ENCODE data around the gene PSMD13. TPM values are rescaled to one million over a fixed set of nuclear protein-coding genes. Genes with fewer than 3 reads are reported as not detected.

Gene PSMD13
- total RNA-seq, 1 experiment from 2014 or later: 217 TPM

GRCh38 chr11:272195-272930 is 35.6 kb downstream of the PSMD13 start:
- Histone ChIP-seq H3K36me3 (no peaks in the 10 kb centered on the region), H3K27me3 (replicated peaks) (peaks cover 7% of the 10 kb centered on the region), H3K27ac (no peak overlapping the region), H3K4me3 (no peak overlapping the region), H3K4me1 (replicated peaks) (peaks cover 18% of the 10 kb centered on the region), H3K9me3 (replicated peaks) (no peaks in the 10 kb centered on the region)
- peak in 1 of 2 experiments; percentile 37 for DNase-seq (ENCODE audit: low read depth in 1 of 2, low spot score in 2 of 2)

- H3K27ac ChIP-seq: no peak overlapping the region
- DNase-seq (ENCODE audit: low read depth in 1 of 2, low spot score in 2 of 2): no peak
- no peaks in the 10 kb centered on the region for H3K9me3 ChIP-seq (replicated peaks)
- peaks cover 12% of the 10 kb centered on the region for H3K27me3 ChIP-seq (replicated peaks)
- no peaks in the 10 kb centered on the region for H3K36me3 ChIP-seq
- H3K4me3 ChIP-seq: no peak overlapping the region
- H3K4me1 ChIP-seq (replicated peaks): peaks cover 14% of the 10 kb centered on the region
Measured at GRCh38 chr11:272931-273198, 36.1 kb downstream of the PSMD13 start.

GRCh38 chr11:276219-276618 is 39.4 kb downstream of the PSMD13 start:
- H3K9me3 ChIP-seq (replicated peaks): 0 out of 2 replicates have a peak, but pooled peaks cover 2% of the 10 kb centered on the region
- H3K27me3 ChIP-seq (replicated peaks): peaks cover 46% of the 10 kb centered on the region

GRCh38 chr11:278001-278951 is 41.5 kb downstream of the PSMD13 start, which contains the start of gene NLRP6:
TSS of gene NLRP6 (plus strand) at chr11:278407. CDS start at chr11:278570, 163 bp downstream.
- H3K27me3 ChIP-seq (replicated peaks): peaks cover 63% of the 10 kb centered on the region
- H3K4me3 ChIP-seq: no peak within 1 kb of the TSS
- H3K36me3 ChIP-seq: no peaks in the 10 kb centered on the region
- H3K9me3 ChIP-seq (replicated peaks): 0 out of 2 replicates have a peak, but pooled peaks cover 2% of the 10 kb centered on the region
- DNase-seq (ENCODE audit: low read depth in 1 of 2, low spot score in 2 of 2): peak in 1 of 2 experiments; percentile 34
- no peak within 1 kb of the TSS for H3K27ac ChIP-seq
- H3K4me1 ChIP-seq (replicated peaks): peaks cover 9% of the 10 kb centered on the region

More at GRCh38 chr11:276219-276618, 39.4 kb downstream of the PSMD13 start:
- peaks cover 9% of the 10 kb centered on the region for H3K4me1 ChIP-seq (replicated peaks)
- H3K36me3 ChIP-seq: no peaks in the 10 kb centered on the region
- DNase-seq (ENCODE audit: low read depth in 1 of 2, low spot score in 2 of 2): no peak
- no peak overlapping the region for H3K27ac ChIP-seq
- no peak overlapping the region for H3K4me3 ChIP-seq

- no peaks in the 10 kb centered on the region for H3K36me3 ChIP-seq
- DNase-seq (ENCODE audit: low read depth in 1 of 2, low spot score in 2 of 2): no peak
- H3K4me1 ChIP-seq (replicated peaks): peaks cover 9% of the 10 kb centered on the region
- no peak overlapping the region for H3K27ac ChIP-seq
- peaks cover 59% of the 10 kb centered on the region for H3K27me3 ChIP-seq (replicated peaks)
- 0 out of 2 replicates have a peak, but pooled peaks cover 2% of the 10 kb centered on the region for H3K9me3 ChIP-seq (replicated peaks)
- no peak overlapping the region for H3K4me3 ChIP-seq
Measured at GRCh38 chr11:279040-279965, 42.5 kb downstream of the PSMD13 start.

GRCh38 chr11:279966-280705 is 43.4 kb downstream of the PSMD13 start:
- H3K4me3 ChIP-seq: no peak overlapping the region
- peaks cover 59% of the 10 kb centered on the region for H3K27me3 ChIP-seq (replicated peaks)
- H3K36me3 ChIP-seq: no peaks in the 10 kb centered on the region
- H3K9me3 ChIP-seq (replicated peaks): 0 out of 2 replicates have a peak, but pooled peaks cover 2% of the 10 kb centered on the region
- DNase-seq (ENCODE audit: low read depth in 1 of 2, low spot score in 2 of 2): peak in 1 of 2 experiments; percentile 14
- peaks cover 9% of the 10 kb centered on the region for H3K4me1 ChIP-seq (replicated peaks)
- H3K27ac ChIP-seq: no peak overlapping the region

GRCh38 chr11:280706-281485 is 44.1 kb downstream of the PSMD13 start:
- H3K9me3 ChIP-seq (replicated peaks): 0 out of 2 replicates have a peak, but pooled peaks cover 2% of the 10 kb centered on the region

GRCh38 chr11:281486-282161 is 44.8 kb downstream of the PSMD13 start:
- Histone ChIP-seq H3K27me3 (replicated peaks) (peaks cover 61% of the 10 kb centered on the region), H3K4me3 (no peak overlapping the region), H3K9me3 (replicated peaks) (0 out of 2 replicates have a peak, but pooled peaks cover 2% of the 10 kb centered on the region), H3K36me3 (no peaks in the 10 kb centered on the region), H3K4me1 (replicated peaks) (peaks cover 9% of the 10 kb centered on the region), H3K27ac (no peak overlapping the region)
- DNase-seq (ENCODE audit: low read depth in 1 of 2, low spot score in 2 of 2): no peak

More at GRCh38 chr11:280706-281485, 44.1 kb downstream of the PSMD13 start:
- Histone ChIP-seq H3K27me3 (replicated peaks) (peaks cover 61% of the 10 kb centered on the region), H3K4me3 (no peak overlapping the region), H3K4me1 (replicated peaks) (peaks cover 9% of the 10 kb centered on the region), H3K27ac (no peak overlapping the region), H3K36me3 (no peaks in the 10 kb centered on the region)
- no peak for DNase-seq (ENCODE audit: low read depth in 1 of 2, low spot score in 2 of 2)

GRCh38 chr11:282171-282570 is 45.4 kb downstream of the PSMD13 start:
- Histone ChIP-seq H3K4me3 (no peak overlapping the region), H3K9me3 (replicated peaks) (0 out of 2 replicates have a peak, but pooled peaks cover 2% of the 10 kb centered on the region), H3K4me1 (replicated peaks) (peaks cover 9% of the 10 kb centered on the region), H3K36me3 (no peaks in the 10 kb centered on the region), H3K27ac (no peak overlapping the region), H3K27me3 (replicated peaks) (peaks cover 61% of the 10 kb centered on the region)
- no peak for DNase-seq (ENCODE audit: low read depth in 1 of 2, low spot score in 2 of 2)

GRCh38 chr11:282630-283360 is 46.0 kb downstream of the PSMD13 start:
- Histone ChIP-seq H3K27me3 (replicated peaks) (peaks cover 57% of the 10 kb centered on the region), H3K27ac (no peak overlapping the region), H3K4me3 (no peak overlapping the region), H3K36me3 (no peaks in the 10 kb centered on the region), H3K9me3 (replicated peaks) (0 out of 2 replicates have a peak, but pooled peaks cover 2% of the 10 kb centered on the region), H3K4me1 (replicated peaks) (peaks cover 9% of the 10 kb centered on the region)
- no peak for DNase-seq (ENCODE audit: low read depth in 1 of 2, low spot score in 2 of 2)

Data from SJSA1 (cell line).